HK-2 (cell line): Measurements from ENCODE around the gene SETDB1.
"Not testable (repeated sequence)": the region's sequence is repeated elsewhere in the genome, so short reads cannot be mapped to it uniquely, and the experiment has no call there.

Experiments
- DNase-seq: peaks from one replicate; pipeline ENCODE4 v3.0.0-alpha.2; 2018; ENCODE audit not compliant: unreplicated experiment

The SETDB1 gene

DNA sequence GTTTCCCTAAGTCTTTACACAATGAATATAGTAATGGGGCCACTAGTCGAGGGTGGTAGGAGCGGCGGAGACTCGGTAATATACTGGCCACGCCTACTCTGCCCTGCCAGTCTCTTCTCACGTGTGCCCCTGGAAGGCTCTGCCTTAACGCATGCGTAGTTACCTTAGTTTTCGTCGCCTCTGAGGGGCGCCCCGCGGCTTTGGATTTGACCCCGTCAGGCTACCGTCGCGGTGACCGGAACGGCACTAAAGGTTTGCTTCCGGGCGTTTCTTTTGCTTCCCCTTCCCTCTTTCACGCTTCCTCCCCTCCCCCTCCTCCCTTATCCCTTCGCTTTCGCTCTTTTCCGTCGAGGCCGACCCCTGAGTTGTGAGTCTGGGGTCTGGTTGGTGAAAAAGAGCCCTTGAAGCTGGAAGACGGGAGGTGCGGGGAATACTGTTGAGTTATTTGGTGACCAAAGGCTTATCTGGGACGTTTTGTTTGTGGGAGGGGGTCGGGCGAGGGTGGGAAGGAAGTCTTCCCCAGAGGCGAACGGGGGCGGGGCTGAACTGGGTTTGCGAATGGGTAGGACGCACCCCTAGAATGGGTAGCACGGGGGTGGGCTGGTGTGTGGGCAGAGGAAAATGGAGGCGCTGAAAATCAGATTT, at the start of gene SETDB1:
Gene SETDB1, plus strand, starts transcription at position 267 of the 645 bp plus-strand sequence. CDS start 1,352 bp downstream, outside the sequence.
- peak; percentile 95 for DNase-seq

DNA sequence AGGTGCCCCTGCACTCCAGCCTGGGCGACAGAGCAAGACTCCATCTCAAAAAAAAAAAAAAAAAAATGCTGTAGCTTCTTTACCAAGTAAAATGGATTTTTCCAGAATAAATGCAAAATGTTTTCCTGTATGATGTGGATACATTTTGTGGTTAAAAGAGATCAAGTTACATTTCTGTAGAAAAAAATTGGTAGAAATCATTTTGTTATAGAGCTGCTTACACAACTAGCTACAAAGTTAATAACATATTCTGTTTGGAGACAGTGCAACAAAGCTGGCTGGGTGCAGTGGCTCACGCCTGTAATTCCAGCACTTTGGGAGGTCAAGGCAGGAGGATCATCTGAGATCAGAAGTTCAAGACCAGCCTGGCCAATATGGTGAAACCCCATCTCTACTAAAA, 47.2 kb upstream of the SETDB1 start:
- DNase-seq = not testable (repeated sequence)

DNA sequence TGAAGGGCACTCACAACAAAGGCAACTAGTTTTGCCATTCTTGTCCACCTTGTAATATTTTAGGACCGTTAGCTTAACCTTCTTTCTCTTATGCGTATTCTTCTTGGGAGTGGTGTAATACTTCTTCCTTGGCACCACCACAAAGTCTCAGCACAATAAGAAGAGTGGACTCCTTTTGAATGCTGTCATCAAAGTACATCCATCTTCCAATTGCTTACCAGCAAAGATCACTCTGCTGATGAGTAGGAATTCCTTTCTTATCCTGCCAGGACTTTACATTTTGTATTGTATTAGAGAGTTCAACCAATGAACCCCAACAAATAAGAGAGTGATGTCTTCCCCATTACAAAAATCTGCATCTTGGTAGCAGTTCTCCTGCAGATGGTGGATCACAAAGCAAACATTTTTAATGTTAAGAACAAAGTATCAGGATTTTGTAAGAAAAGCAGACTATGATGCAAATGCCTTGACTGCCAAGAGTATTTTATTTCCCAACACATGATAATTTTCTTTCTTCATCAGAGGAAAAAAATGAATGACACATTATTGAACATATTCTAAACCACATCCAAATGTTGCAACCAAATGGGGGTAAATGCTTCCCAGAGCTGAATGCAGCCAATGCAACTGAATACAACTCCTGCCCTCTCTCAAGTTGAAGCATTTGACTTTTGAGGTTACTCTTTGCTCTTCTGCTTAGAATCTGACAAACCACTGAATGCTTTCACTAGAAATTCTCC, 44.7 kb upstream of the SETDB1 start:
- no peak for DNase-seq

DNA sequence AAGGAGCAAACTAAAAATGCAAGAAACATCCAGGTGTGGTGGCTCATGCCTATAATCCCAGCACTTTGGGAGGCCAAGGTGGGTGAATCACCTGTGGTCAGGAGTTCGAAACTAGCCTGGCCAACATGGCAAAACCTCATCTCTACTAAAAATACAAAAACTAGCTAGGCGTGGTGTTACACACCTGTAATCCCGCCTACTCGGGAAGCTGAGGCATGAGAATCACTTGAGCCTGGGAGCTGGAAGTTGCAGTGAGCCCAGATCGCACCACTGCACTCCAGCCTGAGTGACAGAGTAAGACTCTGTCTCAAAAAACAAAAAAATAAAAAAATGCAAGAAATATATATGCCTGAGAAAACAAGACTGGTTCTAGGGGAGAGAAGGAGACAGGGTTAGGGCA, 43.0 kb upstream of the SETDB1 start:
- DNase-seq = not testable (repeated sequence)

DNA sequence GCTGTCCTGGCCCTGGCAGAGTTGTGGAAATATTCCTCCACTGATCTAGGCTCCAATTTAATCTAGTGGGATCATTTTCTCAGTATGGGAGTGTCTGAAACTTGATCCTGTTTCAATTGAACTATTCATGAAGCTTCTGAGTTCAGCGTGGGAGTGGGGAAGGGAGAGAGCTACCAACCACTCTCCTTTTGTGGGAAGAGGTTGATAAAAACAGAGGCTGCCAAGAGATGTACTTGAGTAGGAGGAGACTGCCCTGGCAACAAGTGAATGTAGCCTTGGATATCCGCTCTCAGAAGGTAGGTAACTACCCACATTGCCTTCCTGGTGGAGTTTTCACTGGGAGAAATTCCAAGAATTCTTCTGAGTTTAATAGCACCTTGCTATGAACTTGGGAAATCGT, 39.1 kb upstream of the SETDB1 start, which contains the start of gene CTXND2:
Gene CTXND2, plus strand, starts transcription at position 119 of the 400 bp plus-strand sequence. CDS start 25,179 bp downstream, outside the sequence.
- DNase-seq = no peak

DNA sequence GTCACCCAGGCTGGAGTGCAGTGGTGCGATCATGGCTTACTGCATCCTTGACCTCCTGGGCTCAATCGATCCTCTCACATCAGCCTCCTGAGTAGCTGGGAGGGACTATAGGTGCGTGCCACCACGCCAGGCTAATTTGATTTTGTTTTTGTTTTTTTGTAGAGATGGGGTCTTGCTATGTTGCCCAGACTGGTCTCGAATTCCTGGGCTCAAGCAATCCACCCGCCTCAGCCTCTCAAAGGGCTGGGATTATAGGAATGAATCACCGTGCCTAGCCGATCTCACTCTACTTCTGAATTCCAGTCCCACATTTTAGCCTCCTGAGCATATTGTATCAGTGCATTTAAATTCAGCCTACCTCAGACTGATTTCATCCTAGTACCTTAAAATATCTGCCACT, 37.4 kb upstream of the SETDB1 start:
- DNase-seq = no peak

DNA sequence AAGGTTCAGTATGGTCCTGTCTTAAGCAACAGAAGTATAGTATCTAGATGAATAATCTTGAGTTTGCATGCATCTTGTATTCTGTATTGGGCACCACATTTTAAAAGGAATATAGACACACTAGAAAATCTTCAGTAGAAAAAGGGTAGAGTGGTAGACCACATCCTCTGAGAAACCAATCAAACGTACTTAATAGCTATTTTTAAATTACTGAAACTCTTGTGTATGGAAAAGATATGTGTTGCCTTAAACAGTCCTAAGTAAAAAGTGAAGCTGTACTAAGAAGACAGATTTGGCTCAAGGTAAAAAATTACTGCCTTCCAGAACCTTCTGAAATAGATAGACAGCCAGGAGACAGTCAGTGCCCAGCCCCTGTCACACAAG, 36.1 kb upstream of the SETDB1 start:
- no peak for DNase-seq

DNA sequence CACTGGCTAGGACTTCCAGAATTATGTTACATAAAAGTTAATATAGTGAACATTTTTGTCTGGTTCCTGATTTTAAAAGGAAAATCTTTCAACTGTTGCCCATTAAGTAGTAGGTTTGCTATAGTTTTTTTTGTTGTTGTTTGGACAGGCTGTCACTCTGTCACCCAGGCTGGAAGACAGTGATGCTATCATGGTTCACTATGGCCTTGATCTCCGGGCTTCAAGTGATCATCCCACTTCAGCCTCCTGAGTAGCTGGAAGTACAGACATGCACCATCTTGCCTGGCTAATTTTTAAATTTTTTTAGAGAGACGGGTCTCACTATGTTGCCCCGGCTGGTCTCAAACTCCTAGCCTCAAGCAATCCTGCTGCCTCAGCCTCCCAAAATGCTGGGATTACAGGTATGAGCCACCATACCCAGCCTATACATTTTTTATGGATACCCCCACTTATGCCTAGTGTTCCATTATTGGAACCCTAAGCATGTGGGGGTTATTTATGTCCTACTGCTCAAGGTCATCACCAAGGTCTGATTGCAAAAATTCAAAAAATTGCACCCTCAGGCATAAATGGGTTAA, 32.7 kb upstream of the SETDB1 start:
- no peak for DNase-seq

DNA sequence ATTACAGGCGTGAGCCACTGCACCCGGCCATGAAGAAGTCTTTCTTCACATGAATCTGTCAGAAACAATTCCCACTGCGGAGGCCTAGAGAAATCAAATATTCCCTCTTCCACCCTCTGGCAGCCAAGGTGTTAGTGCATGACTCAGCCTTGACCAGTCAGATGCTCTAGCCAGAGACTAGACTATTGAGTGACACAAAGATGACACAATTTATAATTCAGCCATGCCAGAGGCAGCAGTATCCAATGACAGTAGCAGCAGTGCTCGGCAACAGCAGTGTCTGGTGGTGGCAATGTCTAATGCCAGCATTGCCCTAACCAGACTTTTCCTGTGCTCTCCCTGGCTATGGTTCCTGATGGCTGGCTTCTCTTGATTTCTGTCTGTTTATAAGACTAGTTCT, 30.5 kb upstream of the SETDB1 start:
- peak; percentile 56 for DNase-seq

DNA sequence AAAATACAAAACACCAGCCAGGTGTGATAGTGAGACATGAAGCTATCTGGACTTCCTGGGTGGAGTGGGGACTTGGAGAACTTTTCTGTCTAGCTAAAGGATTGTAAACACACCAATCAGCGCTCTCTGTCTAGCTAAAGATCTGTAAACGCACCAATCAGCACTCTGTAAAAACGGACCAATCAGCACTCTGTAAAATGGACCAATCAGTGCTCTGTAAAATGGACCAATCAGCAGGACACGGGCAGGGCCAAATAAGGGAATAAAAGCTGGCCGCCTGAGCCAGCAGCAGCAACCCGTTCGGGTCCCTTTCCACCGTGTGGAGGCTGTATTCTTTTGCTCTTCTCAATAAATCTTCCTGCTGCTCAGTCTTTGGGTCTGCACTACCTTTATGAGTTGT, 26.4 kb upstream of the SETDB1 start:
- not testable (repeated sequence) for DNase-seq

DNA sequence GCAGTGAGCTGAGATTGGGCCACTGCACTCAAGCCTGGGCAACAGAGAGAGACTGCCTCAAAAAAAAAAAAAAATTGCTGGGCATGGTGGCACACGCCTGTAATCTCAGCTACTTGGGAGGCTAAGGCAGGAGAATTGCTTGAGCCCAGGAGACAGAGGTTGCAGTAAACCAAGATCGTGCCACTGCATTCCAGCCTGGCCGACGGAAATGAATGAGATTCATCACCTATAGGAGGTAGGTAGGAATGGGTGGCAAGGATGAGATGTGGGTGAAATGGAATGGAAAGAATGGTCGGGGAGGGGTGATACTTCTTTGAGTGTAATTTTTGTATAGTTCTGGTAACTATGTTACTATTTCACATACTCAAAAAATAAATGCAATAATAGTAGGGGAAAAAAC, 23.8 kb upstream of the SETDB1 start:
- DNase-seq = no peak

DNA sequence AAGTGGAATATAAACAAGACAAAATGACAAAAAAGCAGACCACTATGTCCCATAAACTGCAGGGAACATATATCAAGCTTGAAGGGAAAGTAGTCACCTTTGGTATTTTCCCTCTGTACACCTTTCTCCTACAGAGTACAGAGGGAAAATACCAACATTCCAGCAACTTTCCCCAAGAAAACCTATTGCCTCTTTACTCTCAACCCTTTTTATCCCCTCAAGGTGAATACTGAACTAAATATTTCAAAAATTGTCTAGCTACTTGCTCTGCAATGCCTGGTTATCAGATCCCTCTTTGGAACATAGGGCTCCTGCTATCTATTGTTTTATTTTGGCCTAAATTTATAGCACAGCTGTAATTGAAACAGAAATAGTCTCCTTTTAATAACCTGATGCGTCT, 23.4 kb upstream of the SETDB1 start:
- DNase-seq = no peak

DNA sequence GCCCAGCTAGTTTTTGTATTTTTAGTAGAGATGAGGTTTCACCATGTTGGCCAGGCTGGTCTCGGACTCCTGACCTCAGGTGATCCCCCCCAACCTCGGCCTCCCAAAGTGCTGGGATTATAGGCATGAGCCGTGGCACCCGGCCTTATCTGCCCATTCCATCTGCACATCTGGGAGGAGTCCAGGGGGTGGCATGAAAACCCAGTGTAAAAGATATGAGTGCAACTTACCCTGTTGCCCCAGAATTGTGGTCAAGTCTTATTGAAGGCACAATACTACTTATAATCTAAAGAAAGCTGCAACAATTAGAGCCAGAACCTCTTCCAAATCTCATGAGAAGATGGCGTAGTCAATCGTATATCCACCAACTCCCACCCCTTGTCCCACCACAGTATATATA, 20.9 kb upstream of the SETDB1 start:
- DNase-seq = no peak

DNA sequence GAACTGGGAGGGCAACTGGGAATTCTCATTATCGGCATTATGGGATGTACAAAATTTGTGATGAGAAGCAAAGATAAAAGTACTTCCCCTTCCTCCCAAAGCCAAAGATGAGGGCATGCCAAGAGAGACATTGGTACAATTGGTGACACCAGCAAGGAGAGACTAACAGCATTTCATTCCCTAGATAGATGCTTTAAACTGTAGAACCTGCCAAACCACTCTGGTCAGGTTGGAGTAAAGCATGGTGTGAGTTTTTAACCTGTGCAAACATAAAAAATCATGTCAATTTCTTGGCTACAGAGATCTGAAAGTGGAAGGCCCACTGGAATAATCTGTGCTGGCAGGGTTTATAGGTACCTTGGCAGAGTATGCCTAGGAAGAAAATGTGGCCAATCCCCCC, 19.8 kb upstream of the SETDB1 start:
- DNase-seq = no peak

DNA sequence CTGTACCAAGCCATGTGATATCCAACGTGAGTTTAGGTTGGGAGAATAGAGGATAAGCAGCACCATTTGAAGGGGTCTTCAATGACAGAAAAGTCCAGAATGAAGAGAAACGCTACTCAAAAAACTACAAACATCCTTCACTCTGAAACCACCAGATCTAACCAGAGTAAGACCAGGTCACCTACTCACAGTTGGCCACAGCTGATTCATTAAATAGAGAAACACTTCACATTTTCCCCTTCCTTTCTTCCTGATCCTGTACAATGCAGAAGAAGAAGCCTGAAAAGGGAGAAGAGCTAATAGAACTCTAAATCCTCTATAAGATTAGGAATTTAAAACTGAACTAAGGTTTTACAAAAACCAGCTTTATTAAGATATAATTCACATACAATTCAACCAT, 19.4 kb upstream of the SETDB1 start:
- DNase-seq = no peak

DNA sequence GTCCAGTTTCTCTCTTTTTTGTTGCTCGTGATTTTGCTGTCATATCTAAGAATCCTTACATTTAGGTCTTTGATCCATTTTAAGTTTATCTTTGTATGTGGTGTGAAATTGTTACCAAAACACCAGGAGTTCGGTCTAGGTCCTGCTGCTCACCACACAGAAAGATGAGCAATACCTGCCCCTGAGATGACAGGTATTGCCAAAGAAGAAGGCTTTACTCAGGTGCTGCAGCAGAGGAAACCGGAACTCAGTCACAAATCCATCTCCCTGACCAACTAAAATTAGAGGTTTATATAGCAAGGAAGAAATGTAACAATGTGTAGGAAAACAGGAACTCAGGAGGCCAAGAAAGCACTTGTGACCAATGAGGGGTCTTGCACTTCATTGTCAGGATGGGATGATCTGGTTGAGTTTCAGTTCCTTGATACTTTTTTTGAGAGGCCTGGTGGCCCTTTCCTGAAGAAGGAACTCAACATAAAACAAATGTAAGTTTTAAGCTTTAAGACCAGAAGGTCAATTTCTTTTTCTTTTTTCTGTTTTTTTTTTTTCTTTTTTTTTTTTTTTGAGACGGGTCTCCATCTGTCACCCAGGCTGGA, 16.5 kb upstream of the SETDB1 start:
- no peak for DNase-seq

DNA sequence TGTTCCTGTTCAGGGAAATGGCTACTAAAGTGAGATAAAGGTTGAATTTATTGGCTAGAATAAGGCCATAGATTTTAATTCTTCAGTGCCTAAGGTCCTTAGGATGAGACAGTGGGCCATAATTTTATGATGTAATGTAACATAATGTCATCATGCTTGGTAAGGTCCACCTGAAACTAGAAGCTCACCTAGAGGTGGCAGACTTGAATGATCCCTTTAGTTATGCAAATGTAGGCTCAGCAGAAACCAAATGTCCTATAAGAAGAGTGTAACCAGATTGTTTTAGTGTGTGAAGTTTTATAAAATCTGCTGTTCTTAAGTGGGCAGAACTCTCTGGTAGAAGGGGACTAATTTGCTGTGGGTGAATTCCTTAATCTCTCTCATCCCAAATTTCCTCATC, 13.5 kb upstream of the SETDB1 start:
- no peak for DNase-seq

DNA sequence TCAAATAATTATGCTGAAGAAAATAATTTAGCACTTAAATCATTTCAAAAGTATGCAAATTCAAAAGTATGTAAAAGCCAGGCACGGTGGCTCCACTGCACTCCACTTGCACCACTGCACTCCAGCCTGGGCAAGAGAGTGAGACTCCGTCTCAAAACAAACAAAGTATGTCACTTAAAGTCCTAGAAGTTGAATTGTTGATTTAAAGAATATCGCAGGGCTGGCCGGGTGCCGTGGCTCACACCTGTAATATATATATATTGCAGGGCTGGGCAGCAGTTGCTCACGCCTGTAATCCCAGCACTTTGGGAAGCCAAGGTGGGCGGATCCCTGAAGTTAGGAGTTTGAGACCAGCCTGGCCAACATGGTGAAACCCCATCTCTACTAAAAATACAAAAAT, 8.8 kb upstream of the SETDB1 start:
- no peak for DNase-seq

DNA sequence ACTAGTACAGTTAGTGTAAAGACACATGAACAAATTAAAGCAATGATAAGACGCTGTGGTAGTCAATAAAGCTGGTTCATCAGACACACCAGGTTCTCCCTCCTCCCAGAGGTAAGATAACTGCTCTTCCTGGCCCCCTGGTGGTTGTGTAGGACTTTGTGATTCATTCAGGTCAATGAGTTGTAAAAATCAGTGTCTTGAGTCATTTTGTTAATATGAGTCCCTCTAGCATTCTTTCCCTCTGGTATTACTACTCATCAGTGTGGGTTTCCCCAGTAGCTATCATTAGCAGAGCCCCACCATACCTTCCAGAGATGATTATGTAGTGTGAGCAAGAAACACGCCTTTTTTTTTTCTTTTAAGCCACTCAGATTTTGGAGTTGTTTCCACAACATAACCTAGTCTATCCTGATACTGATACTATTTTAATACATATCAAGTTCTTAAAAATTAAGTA, 3.6 kb upstream of the SETDB1 start:
- DNase-seq = peak; percentile 61

DNA sequence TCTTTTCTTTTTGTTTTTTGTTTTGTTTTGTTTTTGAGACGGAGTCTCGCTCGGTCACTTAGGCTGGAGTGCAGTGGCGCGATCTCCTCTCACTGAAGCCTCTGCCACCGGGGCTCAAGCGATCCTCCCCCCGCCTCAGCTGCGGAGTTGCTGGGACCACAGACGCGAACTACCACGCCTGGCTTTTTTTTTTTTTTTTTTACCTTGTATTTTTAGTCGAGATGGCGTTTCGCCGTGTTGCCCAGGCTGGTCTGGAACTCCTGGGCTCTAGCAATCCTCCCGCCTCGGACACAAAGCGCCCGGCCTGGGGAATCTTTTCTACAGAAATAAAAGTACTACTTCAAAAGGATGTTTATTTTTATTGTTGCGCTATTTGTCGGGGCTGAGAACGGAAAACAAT, 1.1 kb upstream of the SETDB1 start:
- DNase-seq = no peak

DNA sequence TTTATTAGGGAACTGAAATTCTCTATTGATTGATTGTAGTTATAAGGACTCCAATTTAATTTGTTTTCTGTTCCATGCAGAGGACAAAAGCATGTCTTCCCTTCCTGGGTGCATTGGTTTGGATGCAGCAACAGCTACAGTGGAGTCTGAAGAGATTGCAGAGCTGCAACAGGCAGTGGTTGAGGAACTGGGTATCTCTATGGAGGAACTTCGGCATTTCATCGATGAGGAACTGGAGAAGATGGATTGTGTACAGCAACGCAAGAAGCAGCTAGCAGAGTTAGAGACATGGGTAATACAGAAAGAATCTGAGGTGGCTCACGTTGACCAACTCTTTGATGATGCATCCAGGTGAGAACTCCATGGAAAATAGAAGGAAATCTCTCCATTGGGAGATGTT, 1.5 kb downstream of the SETDB1 start:
- no peak for DNase-seq

DNA sequence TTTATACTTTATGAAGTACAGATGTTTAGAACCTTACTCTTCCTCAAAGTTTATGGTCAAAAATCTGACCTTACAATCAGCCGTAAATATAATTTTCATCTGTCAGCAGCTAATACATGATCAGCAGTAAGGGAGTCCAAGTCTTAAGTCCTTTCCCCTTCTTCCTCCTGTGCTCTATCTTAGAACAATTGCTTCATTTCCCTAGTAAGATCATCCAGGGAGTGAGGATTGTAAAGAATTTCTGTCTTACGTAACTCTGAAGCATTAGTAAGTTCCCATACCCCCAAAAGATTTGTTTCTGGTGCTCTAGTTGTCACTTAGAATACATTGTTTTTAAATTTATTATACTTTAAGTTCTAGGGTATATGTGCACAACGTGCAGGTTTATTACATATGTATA, 2.1 kb downstream of the SETDB1 start:
- no peak for DNase-seq

DNA sequence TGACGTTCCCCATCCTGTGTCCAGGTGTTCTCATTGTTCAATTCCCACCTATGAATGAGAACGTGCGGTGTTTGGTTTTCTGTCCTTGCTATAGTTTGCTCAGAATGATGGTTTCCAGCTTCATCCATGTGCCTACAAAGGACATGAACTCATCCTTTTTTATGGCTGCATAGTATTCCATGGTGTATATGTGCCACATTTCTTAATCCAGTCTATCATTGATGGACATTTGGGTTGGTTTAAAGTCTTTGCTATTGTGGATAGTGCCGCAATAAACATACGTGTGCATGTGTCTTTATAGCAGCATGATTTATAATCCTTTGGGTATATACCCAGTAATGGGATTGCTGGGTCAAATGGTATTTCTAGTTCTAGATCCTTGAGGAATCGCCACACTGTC, 2.6 kb downstream of the SETDB1 start:
- not testable (repeated sequence) for DNase-seq
